ENCODE measurements around the gene CFAP410. TPM values are rescaled to one million over a fixed set of nuclear protein-coding genes. Genes with fewer than 3 reads are reported as not detected.

CFAP410 gene
- total RNA-seq, 1 experiment from 2014 or later: 8.6 TPM

DNA sequence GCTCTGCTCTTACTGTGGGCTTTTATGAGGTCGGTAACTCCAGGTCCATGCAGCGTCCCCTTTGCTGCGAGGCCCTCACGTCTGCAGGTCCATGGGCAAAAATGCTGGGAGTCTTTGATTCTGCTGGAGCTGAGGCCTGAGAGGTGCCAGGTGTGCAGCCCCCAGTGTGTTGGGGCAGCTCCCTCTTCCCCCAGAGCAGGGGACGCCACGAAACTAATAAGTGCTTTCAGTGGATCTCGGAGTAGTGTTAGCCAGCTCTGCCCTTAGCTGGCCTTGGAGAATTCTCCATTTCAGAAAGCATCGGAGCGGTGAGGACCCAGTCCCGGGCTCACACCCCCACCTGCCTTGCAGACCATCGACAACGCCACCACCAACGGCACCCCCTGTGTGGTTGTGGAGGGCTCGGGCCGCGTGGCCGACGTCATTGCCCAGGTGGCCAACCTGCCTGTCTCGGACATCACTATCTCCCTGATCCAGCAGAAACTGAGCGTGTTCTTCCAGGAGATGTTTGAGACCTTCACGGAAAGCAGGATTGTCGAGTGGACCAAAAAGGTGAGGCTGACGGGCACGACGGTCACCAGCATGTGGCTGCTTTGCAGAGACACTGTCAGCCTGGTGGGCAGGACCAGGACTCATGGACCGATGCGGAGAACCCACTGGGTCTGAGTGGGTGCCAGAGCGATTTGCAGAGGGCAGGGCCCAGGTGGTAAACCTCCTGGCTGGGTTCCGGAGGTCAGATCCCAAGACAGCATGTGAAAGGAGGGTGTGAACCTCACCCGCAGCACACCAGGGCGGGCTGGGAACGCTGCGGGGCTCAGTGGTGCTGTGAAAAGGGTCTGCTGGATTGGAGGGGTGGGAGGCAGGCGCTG lies 39.7 kb upstream of the CFAP410 start:
- CTCF ChIA-PET: interaction anchor here (0.6 kb wide), 1 partner anchor 201 kb away, joined by 5 read pairs; the partner anchor contains the start of gene KRTAP10-5
- no peak for DNase-seq
- H3K9me3 Mint-ChIP-seq (ENCODE audit: low read depth, unreplicated experiment): no peaks in the 10 kb centered on the region
- H3K27me3 Mint-ChIP-seq (ENCODE audit: unreplicated experiment): peaks cover 63% of the 10 kb centered on the region
- H3K4me3 Mint-ChIP-seq (ENCODE audit: low read depth, unreplicated experiment): no peak overlapping the region
- intact Hi-C loops (cut with micrococcal nuclease; ENCODE audit: unreplicated experiment): no loop called here
- H3K27ac Mint-ChIP-seq (ENCODE audit: unreplicated experiment): no peak overlapping the region
- no TSS peak for BruUV-seq (replicated peaks)
- TF ChIP-seq, protein P1, sequence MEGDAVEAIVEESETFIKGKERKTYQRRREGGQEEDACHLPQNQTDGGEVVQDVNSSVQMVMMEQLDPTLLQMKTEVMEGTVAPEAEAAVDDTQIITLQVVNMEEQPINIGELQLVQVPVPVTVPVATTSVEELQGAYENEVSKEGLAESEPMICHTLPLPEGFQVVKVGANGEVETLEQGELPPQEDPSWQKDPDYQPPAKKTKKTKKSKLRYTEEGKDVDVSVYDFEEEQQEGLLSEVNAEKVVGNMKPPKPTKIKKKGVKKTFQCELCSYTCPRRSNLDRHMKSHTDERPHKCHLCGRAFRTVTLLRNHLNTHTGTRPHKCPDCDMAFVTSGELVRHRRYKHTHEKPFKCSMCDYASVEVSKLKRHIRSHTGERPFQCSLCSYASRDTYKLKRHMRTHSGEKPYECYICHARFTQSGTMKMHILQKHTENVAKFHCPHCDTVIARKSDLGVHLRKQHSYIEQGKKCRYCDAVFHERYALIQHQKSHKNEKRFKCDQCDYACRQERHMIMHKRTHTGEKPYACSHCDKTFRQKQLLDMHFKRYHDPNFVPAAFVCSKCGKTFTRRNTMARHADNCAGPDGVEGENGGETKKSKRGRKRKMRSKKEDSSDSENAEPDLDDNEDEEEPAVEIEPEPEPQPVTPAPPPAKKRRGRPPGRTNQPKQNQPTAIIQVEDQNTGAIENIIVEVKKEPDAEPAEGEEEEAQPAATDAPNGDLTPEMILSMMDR (IDR thresholded peaks at IDR 0.05; ENCODE audit: unreplicated experiment): no peak
- no peaks in the 10 kb centered on the region for H3K4me1 Mint-ChIP-seq (ENCODE audit: low read depth, unreplicated experiment)
- peaks cover 4% of the 10 kb centered on the region for H3K36me3 Mint-ChIP-seq (ENCODE audit: insufficient read depth, unreplicated experiment)

DNA sequence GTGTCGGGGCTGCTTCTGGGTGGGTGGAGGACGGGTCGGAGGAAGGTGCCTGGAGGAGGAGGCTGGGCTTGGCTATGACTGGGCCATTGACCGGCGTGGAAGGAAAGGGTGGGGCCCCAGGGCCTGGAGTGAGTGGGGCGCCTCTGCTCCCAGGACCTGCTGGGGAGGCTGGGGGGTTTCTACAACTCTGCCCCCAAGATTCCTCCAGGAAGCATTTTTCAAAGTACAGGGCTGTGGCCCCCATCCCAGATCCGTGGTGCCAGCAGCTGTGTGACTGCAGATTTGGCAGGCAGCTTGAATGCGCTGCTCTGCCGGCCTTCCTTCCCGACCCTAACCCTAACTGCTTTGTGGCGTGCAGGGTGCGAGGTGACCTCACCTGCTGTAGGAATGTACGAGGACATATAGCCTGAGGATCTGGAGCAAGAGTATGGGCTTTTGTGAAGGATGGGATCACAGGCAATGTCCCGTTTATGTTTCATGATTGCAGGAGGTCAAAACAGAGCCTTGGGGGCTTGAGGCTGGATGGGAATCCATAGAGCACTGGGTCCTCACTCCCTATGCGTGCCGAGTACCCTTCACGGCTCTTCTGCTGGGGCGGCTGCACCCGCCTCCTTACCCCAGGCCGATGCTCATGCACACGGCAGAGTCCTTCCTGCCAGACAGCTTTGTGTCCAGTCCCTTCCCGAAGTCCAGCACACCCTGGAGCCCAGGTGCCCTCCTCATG lies 38.9 kb upstream of the CFAP410 start:
- peaks cover 70% of the 10 kb centered on the region for H3K27me3 Mint-ChIP-seq (ENCODE audit: unreplicated experiment)
- no peak overlapping the region for H3K27ac Mint-ChIP-seq (ENCODE audit: unreplicated experiment)
- H3K9me3 Mint-ChIP-seq (ENCODE audit: low read depth, unreplicated experiment): no peaks in the 10 kb centered on the region
- DNase-seq: no peak
- intact Hi-C loops (cut with micrococcal nuclease; ENCODE audit: unreplicated experiment): no loop called here
- no peak overlapping the region for H3K4me3 Mint-ChIP-seq (ENCODE audit: low read depth, unreplicated experiment)
- TF ChIP-seq, protein P1 (IDR thresholded peaks at IDR 0.05; ENCODE audit: unreplicated experiment): no peak
- no peaks in the 10 kb centered on the region for H3K4me1 Mint-ChIP-seq (ENCODE audit: low read depth, unreplicated experiment)
- CTCF ChIA-PET: interaction anchor here (0.6 kb wide), 1 partner anchor 202 kb away, joined by 5 read pairs; the partner anchor contains the start of gene KRTAP10-5
- peaks cover 4% of the 10 kb centered on the region for H3K36me3 Mint-ChIP-seq (ENCODE audit: insufficient read depth, unreplicated experiment)
- no TSS peak for BruUV-seq (replicated peaks)

DNA sequence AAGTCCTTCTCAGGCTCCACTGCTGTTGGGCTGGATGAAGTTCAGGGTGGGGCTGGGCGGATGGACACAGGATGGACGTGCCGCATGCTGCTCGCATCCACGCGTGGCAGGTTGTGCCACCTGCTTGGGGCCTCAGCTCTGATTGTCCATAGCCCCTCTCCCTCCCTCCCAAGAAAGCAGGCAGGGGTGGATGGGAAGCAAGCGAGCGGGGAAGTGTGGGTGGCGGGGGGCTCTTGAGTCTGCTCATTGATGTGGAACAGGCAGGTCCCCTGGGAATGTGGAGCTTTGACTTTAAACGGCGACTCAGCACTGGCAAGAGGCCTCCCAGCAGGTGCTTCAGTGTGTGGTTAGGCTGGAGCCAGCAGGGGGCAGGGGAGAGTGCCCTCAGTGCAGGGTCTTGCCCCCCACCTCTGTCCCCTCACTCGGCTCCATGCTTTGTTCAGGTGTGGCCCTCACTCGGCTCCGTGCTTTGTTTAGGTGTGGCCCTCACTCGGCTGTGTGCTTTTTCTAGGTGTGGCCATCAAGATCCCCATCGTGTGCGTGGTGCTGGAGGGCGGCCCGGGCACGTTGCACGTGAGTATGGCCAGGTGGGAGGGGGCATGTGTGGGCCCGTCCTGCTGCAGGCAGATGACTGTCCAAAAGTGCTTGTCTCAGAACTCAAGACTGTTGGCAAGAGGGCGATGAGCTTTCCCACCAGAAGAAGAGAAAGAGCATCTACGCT lies 38.2 kb upstream of the CFAP410 start:
- Mint-ChIP-seq H3K4me3 (ENCODE audit: low read depth, unreplicated experiment) (no peak overlapping the region), H3K4me1 (ENCODE audit: low read depth, unreplicated experiment) (no peaks in the 10 kb centered on the region)
- CTCF ChIA-PET: no interaction called here

DNA sequence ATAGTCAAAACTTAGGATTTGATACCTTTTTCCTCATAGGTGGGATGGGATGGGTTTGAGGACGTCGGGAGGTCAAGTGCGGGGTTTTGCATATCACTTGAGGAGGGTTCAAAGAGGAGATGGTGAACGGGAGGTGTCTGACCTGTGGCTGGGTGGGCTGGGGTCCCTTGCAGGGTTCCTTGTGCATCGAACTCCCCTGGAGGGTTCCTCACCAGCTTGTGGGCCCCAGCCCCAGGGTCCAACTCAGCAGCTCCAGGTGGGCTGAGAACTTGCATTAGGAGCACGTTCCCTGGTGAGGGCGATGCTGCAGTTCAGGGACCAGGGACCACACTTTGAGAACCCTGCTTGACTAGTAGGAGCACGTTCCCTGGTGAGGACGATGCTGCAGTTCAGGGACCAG lies 37.4 kb upstream of the CFAP410 start:
- Mint-ChIP-seq H3K36me3 (ENCODE audit: insufficient read depth, unreplicated experiment) (peaks cover 4% of the 10 kb centered on the region), H3K4me3 (ENCODE audit: low read depth, unreplicated experiment) (no peak overlapping the region), H3K9me3 (ENCODE audit: low read depth, unreplicated experiment) (no peaks in the 10 kb centered on the region), H3K4me1 (ENCODE audit: low read depth, unreplicated experiment) (no peaks in the 10 kb centered on the region), H3K27me3 (ENCODE audit: unreplicated experiment) (peaks cover 83% of the 10 kb centered on the region), H3K27ac (ENCODE audit: unreplicated experiment) (no peak overlapping the region)
- intact Hi-C loops (cut with micrococcal nuclease; ENCODE audit: unreplicated experiment): no loop called here
- CTCF ChIA-PET: no interaction called here
- TF ChIP-seq, protein P1 (IDR thresholded peaks at IDR 0.05; ENCODE audit: unreplicated experiment): no peak
- DNase-seq: no peak
- BruUV-seq (replicated peaks): no TSS peak

More for the DNA sequence above, 38.2 kb upstream of the CFAP410 start:
- TF ChIP-seq, protein P1 (IDR thresholded peaks at IDR 0.05; ENCODE audit: unreplicated experiment): no peak
- peaks cover 77% of the 10 kb centered on the region for H3K27me3 Mint-ChIP-seq (ENCODE audit: unreplicated experiment)
- intact Hi-C loops (cut with micrococcal nuclease; ENCODE audit: unreplicated experiment): no loop called here
- no peaks in the 10 kb centered on the region for H3K9me3 Mint-ChIP-seq (ENCODE audit: low read depth, unreplicated experiment)
- no TSS peak for BruUV-seq (replicated peaks)
- no peak for DNase-seq
- peaks cover 4% of the 10 kb centered on the region for H3K36me3 Mint-ChIP-seq (ENCODE audit: insufficient read depth, unreplicated experiment)
- H3K27ac Mint-ChIP-seq (ENCODE audit: unreplicated experiment): no peak overlapping the region

All from Calu3 (cell line).